Measurements from ENCODE around the gene CRYBB3.

CRYBB3 gene

DNA sequence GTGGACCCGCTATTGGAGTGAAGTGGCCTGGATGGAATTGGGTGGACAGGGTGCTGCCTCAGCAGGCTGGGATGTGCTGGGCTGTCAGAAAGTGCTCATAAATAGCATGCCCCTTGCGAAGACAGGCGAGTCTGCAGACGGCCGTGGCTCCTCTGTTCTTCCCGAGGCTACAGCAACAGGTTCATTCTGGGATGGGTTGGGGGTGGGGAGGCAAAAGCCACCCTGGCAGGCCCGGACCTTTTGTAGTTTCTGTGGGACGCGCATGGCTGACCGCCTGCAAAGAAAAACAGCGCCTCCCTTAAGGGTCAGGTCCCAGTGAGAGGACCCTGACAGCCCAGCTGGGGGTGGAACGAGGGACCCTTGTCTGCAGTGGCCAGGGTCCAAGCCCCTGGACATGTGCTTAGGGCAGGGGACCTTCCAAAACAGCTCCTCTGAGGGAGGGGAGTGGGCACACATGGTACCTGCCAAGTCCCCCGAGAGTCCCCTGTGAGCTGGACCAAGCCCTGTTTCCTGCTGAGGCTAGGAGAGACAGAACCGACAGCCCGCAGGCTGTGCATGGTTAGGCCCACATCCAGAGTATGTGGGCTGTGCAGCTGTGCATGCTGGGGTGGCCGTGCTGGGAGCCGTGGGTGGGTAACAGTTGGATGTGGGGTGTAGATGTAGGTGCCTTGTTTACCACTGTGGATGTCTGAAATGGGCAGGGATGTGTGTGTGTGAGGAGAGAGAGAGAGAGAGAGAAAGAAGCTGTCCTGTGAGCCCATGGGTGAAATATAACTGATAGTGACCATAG, at the start of gene CRYBB3:
Gene CRYBB3, plus strand, starts transcription at position 128 of the 790 bp plus-strand sequence. CDS start 1,539 bp downstream, outside the sequence.
- H3K4me3 ChIP-seq (ENCODE audit: low read depth, low read length) = no peak within 1 kb of the TSS
- DNase-seq (ENCODE audit: low read depth, low spot score) = no peak
- in situ Hi-C loops (cut with HindIII; ENCODE audit: low sequenced_read_pairs) = no loop called here
- TF ChIP-seq, protein P1, sequence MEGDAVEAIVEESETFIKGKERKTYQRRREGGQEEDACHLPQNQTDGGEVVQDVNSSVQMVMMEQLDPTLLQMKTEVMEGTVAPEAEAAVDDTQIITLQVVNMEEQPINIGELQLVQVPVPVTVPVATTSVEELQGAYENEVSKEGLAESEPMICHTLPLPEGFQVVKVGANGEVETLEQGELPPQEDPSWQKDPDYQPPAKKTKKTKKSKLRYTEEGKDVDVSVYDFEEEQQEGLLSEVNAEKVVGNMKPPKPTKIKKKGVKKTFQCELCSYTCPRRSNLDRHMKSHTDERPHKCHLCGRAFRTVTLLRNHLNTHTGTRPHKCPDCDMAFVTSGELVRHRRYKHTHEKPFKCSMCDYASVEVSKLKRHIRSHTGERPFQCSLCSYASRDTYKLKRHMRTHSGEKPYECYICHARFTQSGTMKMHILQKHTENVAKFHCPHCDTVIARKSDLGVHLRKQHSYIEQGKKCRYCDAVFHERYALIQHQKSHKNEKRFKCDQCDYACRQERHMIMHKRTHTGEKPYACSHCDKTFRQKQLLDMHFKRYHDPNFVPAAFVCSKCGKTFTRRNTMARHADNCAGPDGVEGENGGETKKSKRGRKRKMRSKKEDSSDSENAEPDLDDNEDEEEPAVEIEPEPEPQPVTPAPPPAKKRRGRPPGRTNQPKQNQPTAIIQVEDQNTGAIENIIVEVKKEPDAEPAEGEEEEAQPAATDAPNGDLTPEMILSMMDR (IDR thresholded peaks at IDR 0.05; ENCODE audit: low read depth, low read length) = no peak

DNA sequence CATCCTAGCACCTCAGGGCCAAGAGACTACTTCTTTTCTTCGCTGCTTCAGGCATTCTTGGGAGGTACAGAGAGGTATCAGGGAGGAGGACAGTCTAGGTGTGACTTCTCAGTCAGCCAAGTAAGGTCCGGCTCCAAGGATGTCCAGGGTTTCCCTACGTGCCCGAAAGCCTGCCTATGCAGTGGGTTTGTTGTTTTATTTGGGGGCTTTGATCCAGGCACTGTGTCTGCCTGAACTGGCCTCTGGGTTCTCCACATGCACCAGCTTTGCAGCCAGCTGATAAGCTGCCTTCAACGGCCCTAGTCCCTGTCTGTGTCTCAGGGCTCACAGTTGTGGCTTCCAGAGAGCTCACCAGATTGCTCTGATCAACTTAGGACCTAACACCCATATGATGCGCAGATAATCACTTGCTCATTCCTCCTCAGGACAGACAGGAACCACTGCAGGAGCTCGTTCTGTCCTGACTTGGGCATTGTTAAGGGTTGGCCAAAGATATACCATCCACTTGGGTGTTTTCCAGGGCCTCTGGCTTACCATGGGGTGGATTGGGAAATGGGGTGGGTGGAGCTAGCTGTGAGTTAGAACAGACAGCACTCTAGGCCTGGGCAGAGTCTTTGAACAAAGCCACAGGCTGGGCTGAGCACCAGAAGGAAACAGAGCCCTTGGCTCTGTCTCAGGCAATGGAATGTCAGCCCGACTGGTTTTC, 45.5 kb upstream of the CRYBB3 start:
- TF ChIP-seq, protein P1 (IDR thresholded peaks at IDR 0.05; ENCODE audit: low read depth, low read length) = no peak
- in situ Hi-C loops (cut with HindIII; ENCODE audit: low sequenced_read_pairs) = no loop called here
- DNase-seq (ENCODE audit: low read depth, low spot score) = peak; percentile 62
- no peak overlapping the region for H3K4me3 ChIP-seq (ENCODE audit: low read depth, low read length)

DNA sequence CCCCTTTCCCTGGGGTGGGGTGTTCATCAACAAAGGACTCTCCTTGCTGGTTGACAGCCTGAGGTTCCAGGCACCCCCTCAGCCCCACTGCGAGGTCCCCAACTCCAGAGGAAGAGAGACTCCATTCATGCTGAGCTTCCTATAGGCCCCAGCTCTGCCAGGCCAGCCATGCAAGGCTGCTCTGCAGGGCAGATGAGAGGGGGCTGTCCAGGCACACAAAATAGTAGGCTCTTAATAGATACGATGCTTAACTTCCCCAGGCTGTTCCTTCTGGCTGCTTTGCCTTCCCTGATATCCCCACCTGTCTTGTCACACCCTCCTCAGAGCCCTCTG, 45.0 kb upstream of the CRYBB3 start:
- no peak for DNase-seq (ENCODE audit: low read depth, low spot score)
- no peak overlapping the region for H3K4me3 ChIP-seq (ENCODE audit: low read depth, low read length)
- TF ChIP-seq, protein P1 (IDR thresholded peaks at IDR 0.05; ENCODE audit: low read depth, low read length) = no peak
- in situ Hi-C loops (cut with HindIII; ENCODE audit: low sequenced_read_pairs) = no loop called here

DNA sequence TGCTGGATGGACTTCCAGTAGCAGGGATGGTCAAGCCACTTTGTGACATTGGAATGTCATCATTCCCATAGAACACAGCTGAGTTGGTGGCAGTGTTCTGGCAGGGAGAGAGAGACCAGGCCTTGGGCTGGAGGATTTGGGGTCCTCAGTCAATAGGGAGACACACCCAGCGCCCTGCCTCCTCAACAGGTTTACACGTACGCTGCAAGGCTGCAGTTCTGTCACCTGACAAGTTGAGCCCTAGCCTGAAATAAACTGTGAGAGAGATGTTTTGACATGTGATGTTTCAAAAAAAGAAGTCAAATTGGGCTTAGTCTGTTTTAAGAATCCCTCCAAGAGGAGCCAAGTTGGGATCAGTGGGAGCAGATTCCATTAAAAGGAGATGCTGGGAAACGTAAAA, 42.9 kb upstream of the CRYBB3 start:
- H3K4me3 ChIP-seq (ENCODE audit: low read depth, low read length) = no peak overlapping the region
- in situ Hi-C loops (cut with HindIII; ENCODE audit: low sequenced_read_pairs) = no loop called here
- no peak for DNase-seq (ENCODE audit: low read depth, low spot score)
- TF ChIP-seq, protein P1 (IDR thresholded peaks at IDR 0.05; ENCODE audit: low read depth, low read length) = no peak

DNA sequence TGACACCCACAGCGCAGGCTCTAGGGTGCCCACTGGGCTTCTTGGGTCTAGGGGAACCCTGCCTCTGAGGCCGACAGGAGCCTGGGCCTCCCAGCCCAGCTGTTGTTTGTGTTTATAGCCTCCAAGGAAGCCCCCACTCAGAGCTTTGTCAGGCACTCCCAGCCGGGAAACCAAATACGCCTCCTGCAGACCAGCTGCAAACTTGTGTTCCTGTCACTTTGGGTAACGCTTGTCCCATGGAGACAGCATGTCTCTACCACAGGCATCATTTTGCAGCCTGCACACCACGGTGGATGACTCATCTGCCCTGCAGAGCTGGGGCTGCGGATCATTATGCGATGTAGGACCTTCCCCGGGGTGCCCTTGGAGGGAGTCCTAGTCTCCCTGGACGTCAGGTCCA, 40.6 kb upstream of the CRYBB3 start:
- TF ChIP-seq, protein P1 (IDR thresholded peaks at IDR 0.05; ENCODE audit: low read depth, low read length) = no peak
- in situ Hi-C loops (cut with HindIII; ENCODE audit: low sequenced_read_pairs) = no loop called here
- no peak overlapping the region for H3K4me3 ChIP-seq (ENCODE audit: low read depth, low read length)
- peak; percentile 33 for DNase-seq (ENCODE audit: low read depth, low spot score)

DNA sequence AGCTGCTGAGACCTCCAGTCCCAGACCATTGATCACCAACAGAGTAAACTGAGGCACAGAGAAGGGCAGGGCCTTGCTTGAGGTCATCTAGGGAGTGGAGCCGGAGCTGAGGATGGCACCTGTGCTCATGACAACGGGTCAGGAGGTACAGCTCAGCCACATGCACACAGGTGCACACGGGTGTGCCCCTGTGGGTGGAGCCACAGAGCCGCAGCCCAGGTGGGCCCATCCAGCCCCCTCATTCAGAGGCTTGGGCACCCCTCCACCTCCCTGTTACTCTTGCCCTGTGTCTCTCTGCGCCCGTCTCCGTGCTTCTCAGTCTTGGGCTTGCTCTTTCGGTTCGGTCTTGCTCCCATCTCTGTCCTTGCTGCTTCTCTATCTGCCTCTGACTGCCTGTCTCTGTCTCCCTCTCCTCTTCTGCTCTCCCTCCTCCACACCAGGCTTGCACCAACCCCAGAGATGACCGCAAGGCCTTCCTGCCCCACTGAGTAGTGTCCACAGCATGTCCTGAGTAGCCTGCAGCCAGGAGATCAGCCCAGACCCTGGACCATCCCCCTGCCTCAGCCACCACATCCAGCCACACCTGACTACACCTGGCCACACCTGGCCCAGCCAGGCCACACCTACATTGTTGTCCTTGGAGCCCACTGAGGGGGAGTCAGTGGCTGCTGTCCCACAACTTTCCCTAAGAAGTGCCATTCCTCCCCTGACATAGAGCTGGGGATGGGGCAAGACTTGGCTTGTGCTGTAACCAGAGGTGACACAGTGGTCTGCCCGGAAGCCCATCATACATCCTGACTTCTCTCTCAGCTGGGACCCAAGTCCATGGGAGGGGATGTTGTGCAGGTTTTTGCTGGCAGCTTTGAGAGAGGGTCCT, 39.3 kb upstream of the CRYBB3 start:
- no peak for DNase-seq (ENCODE audit: low read depth, low spot score)
- no peak overlapping the region for H3K4me3 ChIP-seq (ENCODE audit: low read depth, low read length)
- in situ Hi-C loops (cut with HindIII; ENCODE audit: low sequenced_read_pairs) = no loop called here
- TF ChIP-seq, protein P1 (IDR thresholded peaks at IDR 0.05; ENCODE audit: low read depth, low read length) = no peak

Data from astrocyte of the spinal cord (primary cell).